Activated naive CD4-positive, alpha-beta T cell treated with anti-CD3 and anti-CD28 coated beads, Interleukin-2, amount 50 U/mL, for 24 hours (primary cell): ENCODE results near the gene CCT3.

ENCODE experiments used
- H3K27ac Mint-ChIP-seq: one replicate; pipeline ENCODE4 v1.8.0; 2021; ENCODE audit warnings: mild to moderate bottlenecking, mixed read lengths
- H3K27me3 Mint-ChIP-seq: one replicate; pipeline ENCODE4 v1.8.0; 2021; ENCODE audit warnings: mixed read lengths
- H3K36me3 Mint-ChIP-seq: one replicate; pipeline ENCODE4 v1.8.0; 2021; ENCODE audit warnings: mixed read lengths
- H3K4me1 Mint-ChIP-seq: one replicate; pipeline ENCODE4 v1.8.0; 2021; ENCODE audit warnings: mixed read lengths
- H3K4me3 Mint-ChIP-seq: one replicate; pipeline ENCODE4 v1.8.0; 2021; ENCODE audit warnings: mild to moderate bottlenecking, mixed read lengths
- H3K9me3 Mint-ChIP-seq: one replicate; pipeline ENCODE4 v1.8.0; 2021; ENCODE audit warnings: mixed read lengths

Gene CCT3

DNA sequence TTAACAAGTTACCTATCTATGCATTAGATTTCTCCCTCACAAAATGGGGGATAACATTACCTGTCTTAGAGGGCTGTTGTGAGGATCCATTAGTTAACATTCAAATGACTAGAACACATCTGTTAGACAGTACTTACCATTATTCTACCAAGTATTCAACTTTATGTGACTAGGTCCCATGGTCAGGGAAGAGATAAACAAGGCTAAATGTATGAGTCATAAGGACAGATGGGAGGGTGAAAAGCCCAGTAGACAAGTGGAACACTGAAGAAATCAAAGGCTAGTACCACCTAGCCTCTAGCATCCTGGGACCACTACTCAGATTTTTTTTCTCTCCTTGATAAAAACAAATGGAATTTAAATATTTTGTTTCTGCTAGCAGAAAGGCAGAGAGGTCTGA lies 30.0 kb downstream of the CCT3 start:
- Mint-ChIP-seq H3K9me3 (no peaks in the 10 kb centered on the region), H3K4me1 (no peaks in the 10 kb centered on the region), H3K36me3 (peaks cover 16% of the 10 kb centered on the region), H3K4me3 (no peak overlapping the region), H3K27me3 (no peaks in the 10 kb centered on the region), H3K27ac (no peak overlapping the region)

DNA sequence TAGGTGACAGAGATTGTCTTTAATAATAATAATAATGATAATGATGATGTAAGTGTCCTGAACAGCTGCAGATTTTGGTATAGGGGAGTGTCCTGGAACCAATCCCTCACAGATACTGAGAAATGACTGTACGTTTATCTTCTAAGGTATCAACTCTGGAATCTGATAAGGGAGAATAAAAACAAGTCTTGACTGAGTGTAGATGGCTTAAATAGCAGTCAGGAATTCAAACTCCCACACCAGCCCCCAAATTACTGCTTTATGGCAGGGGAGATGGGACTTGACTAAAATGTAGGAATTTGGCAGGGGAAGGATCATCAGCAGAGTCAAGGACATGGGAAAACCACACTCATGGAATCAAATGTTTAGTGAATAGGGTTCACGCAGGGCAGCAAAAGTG lies 32.9 kb downstream of the CCT3 start:
- H3K9me3 Mint-ChIP-seq, result no peaks in the 10 kb centered on the region
- H3K27ac Mint-ChIP-seq, result no peak overlapping the region
- no peak overlapping the region for H3K4me3 Mint-ChIP-seq
- no peaks in the 10 kb centered on the region for H3K4me1 Mint-ChIP-seq
- H3K36me3 Mint-ChIP-seq, result peaks cover 13% of the 10 kb centered on the region
- no peaks in the 10 kb centered on the region for H3K27me3 Mint-ChIP-seq

DNA sequence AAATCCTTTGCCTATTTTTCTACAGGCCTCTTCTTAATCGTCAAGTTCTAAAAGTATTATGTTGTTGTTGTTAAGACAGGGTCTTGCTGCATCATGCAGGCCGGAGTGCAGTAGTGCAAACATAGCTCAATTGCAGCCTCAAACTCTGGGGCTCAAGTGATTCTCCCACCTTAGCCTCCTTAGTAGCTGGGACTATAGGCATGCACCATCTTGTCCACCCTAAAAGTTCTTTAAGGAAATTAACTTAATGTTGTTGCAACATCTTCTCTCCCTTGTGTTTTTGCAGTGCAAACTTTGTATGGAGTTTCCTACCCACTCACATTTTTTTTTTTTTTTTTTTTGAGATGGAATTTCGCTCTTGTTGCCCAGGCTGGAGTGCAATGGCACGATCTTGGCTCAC lies 34.9 kb downstream of the CCT3 start:
- Mint-ChIP-seq H3K27ac (no peak overlapping the region), H3K27me3 (no peaks in the 10 kb centered on the region), H3K4me1 (no peaks in the 10 kb centered on the region), H3K4me3 (no peak overlapping the region), H3K36me3 (peaks cover 9% of the 10 kb centered on the region), H3K9me3 (no peaks in the 10 kb centered on the region)

DNA sequence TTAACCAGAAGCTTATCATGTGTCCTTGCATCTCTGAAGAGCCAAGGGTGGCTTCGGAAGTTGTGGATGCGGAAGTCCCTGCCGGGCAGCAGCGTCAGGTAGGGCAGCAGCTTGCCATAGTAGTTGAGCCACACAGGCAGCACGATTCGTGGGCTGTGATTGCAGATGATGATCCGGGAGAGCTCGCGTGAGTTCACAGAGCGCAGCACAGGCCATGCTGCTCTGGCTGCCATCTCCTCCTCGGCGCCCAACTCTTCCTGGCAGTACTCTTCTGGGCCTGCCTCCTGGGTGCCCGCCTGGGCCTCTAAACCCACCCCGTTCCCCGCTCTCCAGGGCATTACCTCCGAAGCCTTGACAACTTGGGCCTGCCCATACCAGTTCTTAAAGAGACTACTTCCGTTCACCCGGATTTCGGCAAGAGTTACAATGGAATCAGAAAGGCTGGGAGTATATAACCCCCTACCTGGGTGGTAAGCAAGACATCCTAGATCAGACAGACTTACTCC lies 39.2 kb downstream of the CCT3 start, which contains the start of gene VHLL:
Gene VHLL, minus strand, starts transcription at position 456 of the 506 bp plus-strand sequence. Its CDS starts 118 bp downstream, at position 338.
- H3K27me3 Mint-ChIP-seq, result no peaks in the 10 kb centered on the region
- no peak within 1 kb of the TSS for H3K4me3 Mint-ChIP-seq
- H3K9me3 Mint-ChIP-seq, result no peaks in the 10 kb centered on the region
- peaks cover 18% of the 10 kb centered on the region for H3K4me1 Mint-ChIP-seq
- no peaks in the 10 kb centered on the region for H3K36me3 Mint-ChIP-seq
- H3K27ac Mint-ChIP-seq, result no peak within 1 kb of the TSS

DNA sequence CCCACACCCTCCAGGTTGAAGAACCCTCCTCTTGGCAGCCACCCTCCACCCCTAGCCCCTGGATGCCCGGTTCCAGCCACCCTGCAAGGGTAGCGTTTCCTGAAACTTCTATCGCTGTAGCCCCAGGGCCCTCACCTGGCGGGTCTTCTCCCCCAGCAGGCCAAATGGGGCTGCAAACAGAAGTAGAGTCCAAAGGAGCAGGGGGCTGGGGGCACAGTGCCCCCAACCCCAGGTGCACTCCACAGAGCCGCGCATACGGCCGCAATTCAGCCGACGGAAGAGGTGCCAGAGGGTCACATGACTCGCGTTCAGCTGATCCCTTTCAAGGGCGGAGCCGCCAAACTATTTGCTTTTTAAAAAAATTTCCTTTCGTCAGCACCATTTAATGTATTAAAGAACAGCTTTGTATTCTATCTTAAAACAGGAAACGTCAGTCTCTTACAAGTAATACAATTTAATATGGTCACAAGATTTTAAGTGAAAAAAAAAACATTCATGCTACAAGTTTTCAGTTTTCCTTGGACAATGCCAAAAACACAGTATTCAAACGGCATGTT lies 42.6 kb downstream of the CCT3 start, which contains the start of gene GLMP:
Gene GLMP, minus strand, starts transcription at position 289 of the 557 bp plus-strand sequence. Its CDS starts 34 bp downstream, at position 255.
- Mint-ChIP-seq H3K4me1 (peaks cover 26% of the 10 kb centered on the region), H3K27ac (no peak within 1 kb of the TSS), H3K4me3 (peak within 1 kb of the TSS; percentile 91), H3K9me3 (no peaks in the 10 kb centered on the region), H3K27me3 (no peaks in the 10 kb centered on the region), H3K36me3 (no peaks in the 10 kb centered on the region)

DNA sequence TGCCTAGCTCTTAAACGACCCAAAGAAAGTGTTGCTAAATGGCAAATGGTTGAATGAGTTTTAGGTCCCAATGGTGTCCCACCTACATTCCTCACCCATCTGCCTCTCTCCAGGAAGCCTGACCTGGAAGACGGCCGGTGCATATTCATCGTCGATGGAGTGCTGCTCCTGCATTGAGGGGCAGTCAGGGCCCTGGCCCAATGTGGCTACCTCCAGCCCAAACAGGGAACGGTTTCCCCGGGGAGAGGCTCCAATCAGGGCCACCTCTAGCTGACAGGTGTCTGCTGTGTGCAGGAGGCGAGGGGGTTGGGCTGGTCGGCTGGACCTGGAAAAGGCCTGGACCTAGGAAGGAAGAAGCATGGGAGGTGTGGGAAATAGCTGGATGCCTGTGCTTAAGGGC lies 44.2 kb downstream of the CCT3 start:
- Mint-ChIP-seq H3K27ac (no peak overlapping the region), H3K4me3 (no peak overlapping the region), H3K9me3 (no peaks in the 10 kb centered on the region), H3K36me3 (no peaks in the 10 kb centered on the region), H3K4me1 (peaks cover 26% of the 10 kb centered on the region), H3K27me3 (no peaks in the 10 kb centered on the region)

- no peaks in the 10 kb centered on the region for H3K27me3 Mint-ChIP-seq
- no peak overlapping the region for H3K4me3 Mint-ChIP-seq
- peaks cover 26% of the 10 kb centered on the region for H3K4me1 Mint-ChIP-seq
- H3K27ac Mint-ChIP-seq, result peak overlapping the region; percentile 72
- no peaks in the 10 kb centered on the region for H3K36me3 Mint-ChIP-seq
- no peaks in the 10 kb centered on the region for H3K9me3 Mint-ChIP-seq
These were observed 45.0 kb downstream of the CCT3 start for GRCh38 chr1:156293098-156293434.

GRCh38 chr1:156291226-156292061 lies 46.6 kb downstream of the CCT3 start:
- Mint-ChIP-seq H3K27me3 (no peaks in the 10 kb centered on the region), H3K27ac (peak overlapping the region; percentile 70), H3K4me1 (peaks cover 26% of the 10 kb centered on the region), H3K9me3 (no peaks in the 10 kb centered on the region), H3K4me3 (no peak overlapping the region), H3K36me3 (no peaks in the 10 kb centered on the region)

GRCh38 chr1:156289857-156290256 lies 48.2 kb downstream of the CCT3 start:
- H3K36me3 Mint-ChIP-seq, result no peaks in the 10 kb centered on the region
- H3K4me3 Mint-ChIP-seq, result no peak overlapping the region
- no peak overlapping the region for H3K27ac Mint-ChIP-seq
- H3K9me3 Mint-ChIP-seq, result no peaks in the 10 kb centered on the region
- peaks cover 16% of the 10 kb centered on the region for H3K4me1 Mint-ChIP-seq
- H3K27me3 Mint-ChIP-seq, result no peaks in the 10 kb centered on the region

DNA sequence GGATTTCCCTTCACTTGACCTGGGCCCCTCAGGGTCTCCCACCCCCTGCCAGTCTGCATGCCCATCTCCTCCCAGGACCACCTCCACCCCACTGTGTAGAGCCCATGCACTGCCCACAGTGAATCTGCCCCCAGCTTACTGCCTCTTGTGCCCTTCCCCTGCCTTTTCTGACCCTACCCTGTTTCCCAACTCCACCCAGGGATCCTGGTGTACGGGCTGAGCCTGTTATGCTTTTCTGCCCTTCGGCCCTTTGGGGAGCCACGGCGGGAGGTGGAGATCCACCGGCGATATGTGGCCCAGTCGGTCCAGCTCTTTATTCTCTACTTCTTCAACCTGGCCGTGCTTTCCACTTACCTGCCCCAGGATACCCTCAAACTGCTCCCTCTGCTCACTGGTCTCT lies 52.0 kb downstream of the CCT3 start:
- no peaks in the 10 kb centered on the region for H3K27me3 Mint-ChIP-seq

GRCh38 chr1:156285437-156285836 lies 52.7 kb downstream of the CCT3 start:
- H3K4me3 Mint-ChIP-seq, result no peak overlapping the region

More for the DNA sequence above, 52.0 kb downstream of the CCT3 start:
- Mint-ChIP-seq H3K9me3 (no peaks in the 10 kb centered on the region), H3K4me1 (peaks cover 23% of the 10 kb centered on the region), H3K36me3 (peaks cover 2% of the 10 kb centered on the region), H3K4me3 (no peak overlapping the region), H3K27ac (peak overlapping the region; percentile 51)

GRCh38 chr1:156284757-156285156 lies 53.3 kb downstream of the CCT3 start:
- H3K27ac Mint-ChIP-seq, result no peak overlapping the region
- no peaks in the 10 kb centered on the region for H3K27me3 Mint-ChIP-seq
- H3K4me3 Mint-ChIP-seq, result peak overlapping the region; percentile 44
- H3K36me3 Mint-ChIP-seq, result peaks cover 2% of the 10 kb centered on the region
- H3K4me1 Mint-ChIP-seq, result peaks cover 36% of the 10 kb centered on the region
- H3K9me3 Mint-ChIP-seq, result no peaks in the 10 kb centered on the region

More at GRCh38 chr1:156285437-156285836, 52.7 kb downstream of the CCT3 start:
- Mint-ChIP-seq H3K27ac (no peak overlapping the region), H3K4me1 (peaks cover 29% of the 10 kb centered on the region), H3K9me3 (no peaks in the 10 kb centered on the region), H3K27me3 (no peaks in the 10 kb centered on the region), H3K36me3 (peaks cover 2% of the 10 kb centered on the region)

- no peaks in the 10 kb centered on the region for H3K27me3 Mint-ChIP-seq
These were observed 54.0 kb downstream of the CCT3 start, which contains the start of gene TMEM79 for GRCh38 chr1:156284112-156284511. Gene TMEM79 (plus strand): TSS chr1:156284325. CDS start chr1:156285227, 902 bp downstream.

DNA sequence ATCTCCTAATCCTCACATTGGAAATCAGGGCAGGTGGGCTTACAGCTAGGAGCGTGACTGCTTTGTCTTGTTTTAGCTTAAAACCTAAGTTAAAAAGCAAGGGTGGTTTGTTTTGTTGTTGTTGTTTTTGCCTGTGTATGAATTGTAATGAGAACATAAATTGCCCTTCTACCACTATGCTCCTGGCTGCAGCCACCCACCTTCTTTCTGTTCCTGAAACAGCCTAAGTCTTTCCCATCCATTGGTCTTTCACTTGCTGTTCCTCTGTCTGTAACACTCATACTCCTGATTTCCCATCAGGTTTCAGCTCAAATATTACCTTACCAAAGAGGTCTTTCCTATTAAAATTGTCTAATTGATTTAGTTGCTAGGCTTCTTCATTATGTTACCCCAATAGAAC lies 54.6 kb downstream of the CCT3 start:
- peaks cover 37% of the 10 kb centered on the region for H3K4me1 Mint-ChIP-seq
- no peaks in the 10 kb centered on the region for H3K9me3 Mint-ChIP-seq
- H3K27ac Mint-ChIP-seq, result peak overlapping the region; percentile 93
- no peaks in the 10 kb centered on the region for H3K27me3 Mint-ChIP-seq
- peak overlapping the region; percentile 97 for H3K4me3 Mint-ChIP-seq
- H3K36me3 Mint-ChIP-seq, result peaks cover 2% of the 10 kb centered on the region

More at GRCh38 chr1:156284112-156284511, 54.0 kb downstream of the CCT3 start, which contains the start of gene TMEM79:
- peak within 1 kb of the TSS; percentile 93 for H3K27ac Mint-ChIP-seq
- H3K4me3 Mint-ChIP-seq, result peak within 1 kb of the TSS; percentile 97
- H3K9me3 Mint-ChIP-seq, result no peaks in the 10 kb centered on the region
- peaks cover 37% of the 10 kb centered on the region for H3K4me1 Mint-ChIP-seq
- peaks cover 2% of the 10 kb centered on the region for H3K36me3 Mint-ChIP-seq

DNA sequence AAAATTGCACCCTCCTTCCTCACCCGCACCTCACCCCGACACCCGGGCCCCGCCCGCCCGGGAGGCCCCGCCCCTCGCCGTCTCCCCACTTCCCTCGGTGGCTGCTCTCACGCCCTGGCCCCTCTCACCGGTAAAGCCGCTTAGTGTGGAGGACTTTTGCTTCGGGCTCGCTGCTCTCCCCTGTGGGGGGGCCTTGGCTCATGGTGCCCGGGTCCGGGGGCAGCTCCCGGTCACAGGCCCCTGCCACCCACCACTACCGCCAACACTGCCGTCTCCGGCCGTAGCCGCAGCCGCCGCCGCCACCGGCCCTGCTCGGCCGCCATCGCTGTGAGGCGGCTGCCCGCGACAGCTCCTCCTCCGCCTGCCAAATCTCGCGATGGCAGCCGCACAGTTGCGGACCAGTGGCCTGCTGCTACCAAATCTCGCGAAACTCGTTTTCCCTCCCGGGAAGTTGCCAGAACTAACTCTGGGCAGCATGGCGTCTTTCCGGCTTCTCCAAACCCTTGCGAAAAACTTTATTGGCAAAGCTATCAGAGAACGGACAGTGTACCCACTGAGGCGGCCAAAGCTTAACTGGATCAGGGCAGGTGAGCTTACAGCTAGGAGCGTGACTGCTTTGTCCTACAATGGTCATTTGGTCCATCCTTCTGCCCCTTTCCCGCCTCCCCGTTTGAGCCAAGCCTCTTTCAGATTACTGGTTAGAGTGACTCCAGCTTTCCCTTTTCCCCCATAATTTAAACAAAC lies 55.4 kb downstream of the CCT3 start, which contains the start of gene SMG5:
Gene SMG5, minus strand, starts transcription at position 347 of the 744 bp plus-strand sequence. Its CDS starts 145 bp downstream, at position 202.
- no peaks in the 10 kb centered on the region for H3K9me3 Mint-ChIP-seq
- H3K4me1 Mint-ChIP-seq, result peaks cover 37% of the 10 kb centered on the region
- peaks cover 6% of the 10 kb centered on the region for H3K36me3 Mint-ChIP-seq
- no peaks in the 10 kb centered on the region for H3K27me3 Mint-ChIP-seq
- H3K27ac Mint-ChIP-seq, result peak within 1 kb of the TSS; percentile 93
- H3K4me3 Mint-ChIP-seq, result peak within 1 kb of the TSS; percentile 97
